SH-SY5Y (cell line): ENCODE results near the gene KIF2C.

ENCODE experiments used
- GATA2 ChIP-seq: IDR thresholded peaks from 2 replicates; pipeline ENCODE4 v1.6.1; 2011; ENCODE audit warnings: mild to moderate bottlenecking, low read depth, low read length
- GATA3 ChIP-seq: IDR thresholded peaks from 2 replicates; pipeline ENCODE4 v1.6.1; 2011; ENCODE audit warnings: low read depth, mild to moderate bottlenecking, low read length, moderate library complexity

GRCh38 chr1:44759077-44759476 is 19.4 kb downstream of the KIF2C start:
- TF ChIP-seq GATA2 (no peak), GATA3 (no peak)
